Bronchial epithelial cell (primary cell): ENCODE data around the gene KISS1R. TPM values are rescaled to one million over a fixed set of nuclear protein-coding genes. Genes with fewer than 3 reads are reported as not detected.

ENCODE experiments used
- DNase-seq: peaks from one replicate; pipeline ENCODE4 v3.0.0-alpha.2; 2010; ENCODE audit warnings: low read depth
- FAIRE-seq: peaks from 2 replicates; lab custom pipeline; 2011; peaks lifted over from hg19 to GRCh38; lab: Jason Lieb, UNC
- H3K27me3 ChIP-seq: 2 replicates; pipeline ENCODE4 v1.5.1; 2011; ENCODE audit warnings: low read length; ENCODE audit not compliant: control insufficient read depth, insufficient read depth
- H3K36me3 ChIP-seq: 2 replicates; pipeline ENCODE4 v1.5.1; 2011; ENCODE audit warnings: low read length; ENCODE audit not compliant: control insufficient read depth, insufficient read depth
- H3K4me3 ChIP-seq: 2 replicates; pipeline ENCODE4 v1.5.1; 2011; ENCODE audit warnings: mild to moderate bottlenecking, low read depth, low read length, control low read depth
- total RNA-seq: library from RNA; depleted of rRNA; stranded (reverse); fragments of >200 nt; gene quantifications from 2 replicates; pipeline ENCODE4 v1.2.1, GENCODE V29; 2014
- TF ChIP-seq, protein P1 (sequence below): IDR thresholded peaks from 2 replicates; pipeline ENCODE4 v1.5.1; 2011; ENCODE audit warnings: mild to moderate bottlenecking, moderate library complexity, low read length, control low read depth, inconsistent platforms; ENCODE audit not compliant: insufficient read depth, severe bottlenecking

KISS1R gene
- total RNA-seq, 1 donor from 2014 or later = not detected

DNA sequence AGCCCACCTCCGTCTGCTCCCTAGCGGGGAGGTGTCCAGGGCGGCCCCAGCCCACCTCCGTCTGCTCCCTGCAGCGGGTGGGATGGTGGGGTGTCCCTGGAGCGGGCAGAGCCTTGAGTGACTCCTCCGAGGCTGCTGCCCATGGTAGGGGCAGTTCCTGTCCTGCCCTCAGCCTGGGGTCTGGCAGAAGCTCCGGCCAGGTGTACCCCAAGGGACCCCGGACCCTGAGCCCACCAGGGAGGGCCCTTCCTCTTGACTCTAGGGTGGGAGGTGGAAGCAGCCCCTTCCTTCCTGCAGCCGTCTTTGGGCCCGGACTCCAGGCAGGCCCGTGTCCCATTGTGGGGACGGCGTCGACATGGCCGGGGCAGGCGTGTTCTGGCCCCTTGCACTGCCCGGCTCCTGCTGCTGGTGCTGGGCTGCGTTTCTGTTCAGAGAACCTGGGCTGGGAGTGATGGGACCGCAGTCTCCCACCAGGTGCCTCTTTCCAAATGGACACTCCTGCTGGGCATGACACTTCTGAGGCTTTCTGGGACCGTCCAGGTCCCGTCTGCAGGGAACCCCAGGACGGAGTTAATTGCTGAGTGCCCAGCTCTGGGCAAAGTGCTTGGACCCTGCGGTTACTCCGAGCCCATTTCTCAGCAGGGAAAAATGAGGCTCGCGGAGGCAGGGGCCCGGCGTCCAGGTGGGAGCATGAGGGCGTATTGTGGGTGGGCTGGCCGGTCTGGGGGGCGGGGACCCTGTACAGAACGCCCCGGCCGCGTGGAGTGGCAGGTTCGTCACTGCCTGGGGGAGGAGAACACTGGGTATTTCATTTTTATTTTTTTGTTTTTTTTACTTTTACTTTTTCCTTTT, 28.5 kb downstream of the KISS1R start:
- TF ChIP-seq, protein P1, sequence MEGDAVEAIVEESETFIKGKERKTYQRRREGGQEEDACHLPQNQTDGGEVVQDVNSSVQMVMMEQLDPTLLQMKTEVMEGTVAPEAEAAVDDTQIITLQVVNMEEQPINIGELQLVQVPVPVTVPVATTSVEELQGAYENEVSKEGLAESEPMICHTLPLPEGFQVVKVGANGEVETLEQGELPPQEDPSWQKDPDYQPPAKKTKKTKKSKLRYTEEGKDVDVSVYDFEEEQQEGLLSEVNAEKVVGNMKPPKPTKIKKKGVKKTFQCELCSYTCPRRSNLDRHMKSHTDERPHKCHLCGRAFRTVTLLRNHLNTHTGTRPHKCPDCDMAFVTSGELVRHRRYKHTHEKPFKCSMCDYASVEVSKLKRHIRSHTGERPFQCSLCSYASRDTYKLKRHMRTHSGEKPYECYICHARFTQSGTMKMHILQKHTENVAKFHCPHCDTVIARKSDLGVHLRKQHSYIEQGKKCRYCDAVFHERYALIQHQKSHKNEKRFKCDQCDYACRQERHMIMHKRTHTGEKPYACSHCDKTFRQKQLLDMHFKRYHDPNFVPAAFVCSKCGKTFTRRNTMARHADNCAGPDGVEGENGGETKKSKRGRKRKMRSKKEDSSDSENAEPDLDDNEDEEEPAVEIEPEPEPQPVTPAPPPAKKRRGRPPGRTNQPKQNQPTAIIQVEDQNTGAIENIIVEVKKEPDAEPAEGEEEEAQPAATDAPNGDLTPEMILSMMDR = no peak
- DNase-seq = no peak
- FAIRE-seq = no peak
- Histone ChIP-seq H3K36me3 (peaks cover 6% of the 10 kb centered on the region), H3K4me3 (no peak overlapping the region), H3K27me3 (no peaks in the 10 kb centered on the region)

DNA sequence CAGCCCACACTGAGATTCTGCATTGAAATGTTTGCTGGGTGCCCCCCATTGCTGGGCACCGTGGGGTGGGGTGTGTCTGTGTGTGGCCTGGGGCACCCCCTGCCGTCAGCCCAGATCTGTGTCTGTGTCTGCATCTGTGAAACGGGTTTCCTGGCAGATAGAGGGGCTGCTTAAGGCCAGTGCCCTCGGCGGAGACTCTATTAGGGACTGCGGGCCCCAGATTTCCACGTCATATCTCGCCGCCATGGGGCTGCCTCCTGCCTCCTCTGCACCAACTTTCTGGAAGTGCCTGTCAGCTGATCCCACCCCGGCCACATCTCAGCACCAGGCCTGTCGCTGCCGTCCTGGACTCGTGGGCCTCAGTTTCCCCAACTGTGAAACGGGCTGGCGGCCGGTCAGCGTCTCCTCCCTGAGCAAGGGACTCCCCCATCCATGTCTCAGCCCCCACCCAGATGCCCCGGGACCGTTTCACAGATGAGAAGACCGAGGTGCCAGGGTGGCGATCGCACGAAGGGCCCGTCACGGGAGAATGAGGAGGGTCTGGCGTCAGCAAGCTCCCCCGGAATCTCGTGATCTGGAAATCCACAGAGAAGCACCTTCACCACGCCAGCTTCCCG, 30.1 kb downstream of the KISS1R start:
- peaks cover 6% of the 10 kb centered on the region for H3K36me3 ChIP-seq
- H3K4me3 ChIP-seq = no peak overlapping the region
- DNase-seq = no peak

DNA sequence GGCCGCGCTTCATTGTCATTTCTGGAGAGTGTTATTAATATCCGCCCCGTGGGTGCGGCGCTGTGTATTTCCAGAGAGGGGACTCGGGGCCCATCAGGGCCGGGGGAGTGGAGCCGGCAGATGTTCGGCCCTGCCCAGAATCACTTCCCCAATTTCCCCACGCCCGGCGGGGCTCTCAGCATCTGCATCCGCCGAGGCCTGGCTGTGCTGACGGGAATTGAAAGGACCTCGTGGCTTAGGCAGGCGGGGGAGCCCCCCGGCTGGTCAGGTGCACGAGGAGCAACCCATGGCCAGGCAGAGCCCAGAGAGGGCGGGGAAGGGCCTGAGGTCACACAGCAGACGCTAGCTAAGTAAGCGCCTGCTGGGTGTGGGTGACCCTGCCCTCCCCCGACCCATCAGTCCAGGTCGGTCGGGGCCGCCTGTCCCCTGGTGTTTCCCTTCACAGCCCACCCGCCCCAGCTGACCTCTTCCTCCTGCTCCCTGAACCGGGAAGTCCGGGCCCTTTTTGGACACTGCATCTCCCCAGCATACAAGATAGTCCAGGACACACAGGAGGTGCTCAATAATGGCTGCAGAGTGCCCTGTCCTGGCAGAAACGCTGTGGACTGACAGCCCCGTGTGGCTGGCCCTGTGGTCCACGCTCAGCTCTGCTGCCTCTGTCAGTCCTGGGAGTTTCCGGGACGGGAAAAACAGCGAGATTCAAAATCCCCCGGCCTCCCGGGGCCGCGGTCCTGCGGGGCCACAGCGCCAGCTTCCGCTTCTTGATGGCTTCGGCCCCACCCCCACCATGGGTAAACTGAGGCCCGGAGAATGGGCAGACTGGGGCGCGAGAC, 30.8 kb downstream of the KISS1R start:
- Histone ChIP-seq H3K36me3 (peaks cover 4% of the 10 kb centered on the region), H3K4me3 (no peak overlapping the region), H3K27me3 (no peaks in the 10 kb centered on the region)
- FAIRE-seq = no peak
- TF ChIP-seq, protein P1 = no peak
- DNase-seq = no peak

More for the DNA sequence above, 30.1 kb downstream of the KISS1R start:
- H3K27me3 ChIP-seq = no peaks in the 10 kb centered on the region
- FAIRE-seq = no peak
- TF ChIP-seq, protein P1 = no peak

DNA sequence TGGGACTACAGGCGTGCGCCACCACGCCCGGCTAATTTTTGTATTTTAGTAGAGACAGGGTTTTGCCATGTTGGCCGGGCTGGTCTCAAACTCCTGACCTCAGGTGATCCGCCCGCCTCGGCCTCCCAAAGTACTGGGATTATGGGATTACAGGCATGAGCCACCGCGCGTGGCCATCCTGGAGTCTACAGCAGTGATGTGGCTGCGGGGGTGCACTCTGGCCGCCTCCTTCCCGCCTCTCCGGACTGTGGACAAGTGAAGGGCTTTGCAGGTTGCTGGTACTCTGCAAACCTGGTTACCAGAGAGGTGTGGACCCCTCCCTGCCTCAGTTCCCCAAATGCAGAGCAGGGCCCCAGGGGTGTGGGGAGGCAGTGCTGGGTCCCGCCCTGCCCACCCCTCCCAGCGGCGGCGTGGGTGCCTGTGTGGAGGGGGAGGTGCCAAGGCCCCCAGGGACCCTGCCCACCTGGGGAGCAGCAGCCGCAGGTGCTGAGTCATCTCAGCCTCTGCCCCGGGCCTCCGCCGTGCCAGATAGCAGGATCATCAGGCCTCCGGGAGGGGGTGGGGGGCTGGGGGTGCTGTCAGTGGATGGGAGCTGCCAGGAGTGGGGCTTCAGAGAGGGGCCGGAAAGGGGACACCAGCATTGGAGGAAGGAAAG, 31.8 kb downstream of the KISS1R start:
- Histone ChIP-seq H3K27me3 (no peaks in the 10 kb centered on the region), H3K4me3 (no peak overlapping the region), H3K36me3 (peaks cover 1% of the 10 kb centered on the region)
- TF ChIP-seq, protein P1 = no peak
- FAIRE-seq = no peak
- DNase-seq = no peak

DNA sequence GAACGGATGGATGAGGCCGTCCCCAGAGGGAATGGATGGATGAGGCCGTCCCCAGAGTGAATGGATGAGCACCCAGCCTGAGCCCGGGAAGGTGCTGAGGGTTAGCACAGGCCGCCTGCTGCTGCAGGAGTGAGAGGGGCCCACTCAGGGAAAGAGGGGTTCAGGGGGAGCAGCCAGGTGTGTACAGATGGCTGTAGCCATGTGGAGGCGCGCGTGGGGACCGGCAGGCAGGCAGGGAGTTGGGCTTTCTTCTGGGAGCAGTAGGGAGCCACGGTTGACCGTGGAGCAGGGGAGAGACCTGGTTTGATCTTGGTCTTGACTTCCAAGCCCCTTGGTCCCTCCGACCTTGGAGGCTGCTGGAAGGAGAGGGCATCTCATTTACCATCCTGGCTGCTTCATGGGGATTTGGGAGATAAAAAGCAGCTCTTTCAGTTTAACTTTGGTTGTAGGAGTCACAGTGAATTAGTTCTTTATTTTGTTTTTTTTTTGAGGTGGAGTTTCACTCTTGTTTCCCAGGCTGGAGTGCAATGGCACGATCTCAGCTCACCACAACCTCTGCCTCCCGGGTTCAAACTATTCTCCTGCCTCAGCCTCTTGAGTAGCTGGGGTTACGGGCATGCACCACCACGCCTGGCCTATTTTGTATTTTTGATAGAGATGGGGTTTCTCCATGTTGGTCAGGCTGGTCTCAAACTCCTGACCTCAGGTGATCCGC, 33.4 kb downstream of the KISS1R start:
- no peaks in the 10 kb centered on the region for H3K27me3 ChIP-seq
- H3K36me3 ChIP-seq = no peaks in the 10 kb centered on the region
- FAIRE-seq (no peak), DNase-seq (no peak)
- TF ChIP-seq, protein P1 = no peak
- no peak overlapping the region for H3K4me3 ChIP-seq
